ENCODE results near the gene PRRC2A.

PRRC2A gene

GRCh38 chr6:31676322-31676903 is 55.9 kb downstream of the PRRC2A start:
- no peak for DNase-seq

GRCh38 chr6:31676904-31677303 is 56.4 kb downstream of the PRRC2A start:
- DNase-seq = no peak

- DNase-seq = no peak
Observed at GRCh38 chr6:31677955-31678354, 57.4 kb downstream of the PRRC2A start.

GRCh38 chr6:31680226-31681134 is 60.0 kb downstream of the PRRC2A start, which contains the start of gene LY6G5C:
Gene LY6G5C, minus strand, starts transcription at chr6:31681067. Its CDS starts 694 bp downstream, at chr6:31680373.
- peak; percentile 60 for DNase-seq

GRCh38 chr6:31681135-31681671 is 60.7 kb downstream of the PRRC2A start:
- peak; percentile 48 for DNase-seq

GRCh38 chr6:31683591-31683990 is 63.1 kb downstream of the PRRC2A start:
- no peak for DNase-seq

GRCh38 chr6:31686483-31686882 is 66.0 kb downstream of the PRRC2A start:
- no peak for DNase-seq

- DNase-seq = no peak
Observed at GRCh38 chr6:31687321-31687720, 66.8 kb downstream of the PRRC2A start.

Measured in activated naive CD4-positive, alpha-beta T cell treated with anti-CD3 and anti-CD28 coated beads, Interleukin-2, amount 50 U/mL, for 16 hours (primary cell).